Fibroblast of pulmonary artery (primary cell): ENCODE data around the gene CYP2S1.
"Not testable (repeated sequence)": the region's sequence is repeated elsewhere in the genome, so short reads cannot be mapped to it uniquely, and the experiment has no call there.

Experiments
- DNase-seq: peaks from one replicate; pipeline ENCODE4 v3.0.0-alpha.2; 2010; ENCODE audit warnings: low read depth
- H3K4me3 ChIP-seq: replicated peaks from 2 replicates; pipeline ENCODE4 v1.5.1; 2011; ENCODE audit warnings: low read depth, mild to moderate bottlenecking, control low read depth, low read length, moderate library complexity
- CTCF ChIP-seq: IDR thresholded peaks from 2 replicates; pipeline ENCODE4 v1.5.1; 2011; ENCODE audit warnings: mild to moderate bottlenecking, control low read depth, low read length, inconsistent platforms; ENCODE audit errors: missing control alignments

Gene CYP2S1

GRCh38 chr19:41228486-41228885, 35.5 kb downstream of the CYP2S1 start:
- DNase-seq, result no peak
- H3K4me3 ChIP-seq, result no peak overlapping the region
- TF ChIP-seq CTCF, result no peak

- H3K4me3 ChIP-seq, DNase-seq: not testable (repeated sequence)
These were observed 36.3 kb downstream of the CYP2S1 start for GRCh38 chr19:41229338-41229737.

- TF ChIP-seq CTCF, result no peak
- no peak overlapping the region for H3K4me3 ChIP-seq
These were observed 37.2 kb downstream of the CYP2S1 start for GRCh38 chr19:41230067-41230857.

DNA sequence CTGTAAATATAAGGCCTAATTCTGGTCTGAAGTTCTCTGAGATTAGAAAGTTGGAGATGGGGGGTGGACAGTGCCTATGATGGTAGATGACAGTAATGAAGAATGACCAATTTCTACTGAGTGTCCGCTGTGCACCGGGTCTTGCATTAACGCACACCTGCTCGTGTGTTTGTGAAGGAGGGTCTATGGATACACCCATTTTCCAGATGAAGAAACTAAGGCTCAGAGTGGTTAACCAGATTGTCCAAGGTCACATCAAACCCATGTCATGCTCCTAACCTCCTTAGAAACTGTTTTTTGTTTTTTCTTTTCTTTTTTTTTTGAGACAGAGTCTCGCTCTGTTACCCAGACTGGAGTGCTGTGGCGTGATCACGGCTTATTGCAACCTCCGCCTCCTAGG, 39.7 kb downstream of the CYP2S1 start:
- no peak for DNase-seq
- no peak for TF ChIP-seq CTCF
- H3K4me3 ChIP-seq, result no peak overlapping the region

More at GRCh38 chr19:41230067-41230857, 37.2 kb downstream of the CYP2S1 start:
- DNase-seq, result no peak

- DNase-seq, result no peak
- TF ChIP-seq CTCF, result no peak
- no peak overlapping the region for H3K4me3 ChIP-seq
These were observed 40.8 kb downstream of the CYP2S1 start for GRCh38 chr19:41233748-41234240.

DNA sequence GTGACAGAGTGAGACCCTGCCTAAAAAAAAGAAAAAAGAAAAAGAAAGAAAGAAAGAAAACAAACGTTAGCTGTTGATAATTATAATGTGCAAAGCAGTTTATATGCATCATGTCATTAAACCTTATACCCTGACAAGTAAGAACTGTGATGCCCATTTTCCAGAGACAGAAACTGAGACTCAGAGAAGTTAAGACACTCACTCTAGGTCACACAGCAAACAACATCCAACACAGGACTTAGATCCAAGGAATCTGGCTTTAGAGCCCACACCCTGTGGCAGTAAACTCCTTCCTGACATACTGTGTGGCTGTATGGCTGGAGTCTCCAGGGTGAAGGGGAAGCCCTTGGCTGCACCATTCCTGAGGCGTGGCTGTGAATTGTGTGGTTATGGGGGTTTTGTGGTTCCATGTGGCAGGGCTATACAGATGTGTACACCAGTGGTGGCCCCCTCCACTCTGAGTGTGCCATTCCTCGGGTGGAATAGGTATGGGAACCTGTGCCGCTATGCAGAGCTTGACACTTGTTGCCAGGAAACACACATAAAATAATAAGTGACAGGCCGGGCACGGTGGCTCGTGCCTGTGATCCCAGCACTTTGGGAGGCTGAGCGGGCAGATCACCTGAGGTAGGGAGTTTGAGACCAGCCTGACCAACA, 41.6 kb downstream of the CYP2S1 start:
- DNase-seq, result no peak
- no peak overlapping the region for H3K4me3 ChIP-seq
- no peak for TF ChIP-seq CTCF

DNA sequence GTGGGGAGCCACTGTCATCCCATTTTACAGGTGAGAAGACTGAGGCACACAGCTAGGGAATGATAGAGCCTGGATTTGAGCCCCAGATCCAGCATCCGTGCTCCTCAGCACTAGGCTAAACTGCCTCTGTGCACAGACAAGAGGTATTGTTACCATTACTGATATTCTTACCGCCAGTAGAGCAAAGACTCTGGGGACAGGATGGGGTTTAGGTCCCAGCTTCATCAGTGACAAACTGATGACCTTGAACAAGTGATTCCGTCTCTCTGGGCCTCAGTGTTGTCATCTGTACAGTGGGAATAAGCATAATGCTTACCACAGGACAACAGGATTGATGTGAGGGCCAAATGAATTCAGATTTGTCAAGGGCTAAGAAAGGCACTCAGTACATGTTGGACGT, 42.5 kb downstream of the CYP2S1 start:
- TF ChIP-seq CTCF, result no peak
- DNase-seq, result no peak

More for the DNA sequence above, 42.5 kb downstream of the CYP2S1 start:
- no peak overlapping the region for H3K4me3 ChIP-seq
